HepG2 (cell line): ENCODE data around the gene KLHL36. TPM values are rescaled to one million over a fixed set of nuclear protein-coding genes. Genes with fewer than 3 reads are reported as not detected.

Experiments
- ATAC-seq: fragments of 200-7000 bp; cut with Tn5 transposase; 3 replicates; pipeline ENCODE4 v1.9.1; 2020; ENCODE audit warnings: mild to moderate bottlenecking, moderate library complexity
- BruUV-seq: library from RNA; stranded (reverse); fragments of 400-500 nt; replicated peaks from 2 replicates; lab custom pipeline; 2021; lab: Mats Ljungman, UMichigan
- CTCF ChIA-PET: fragments of 300-600 bp; formaldehyde crosslinking; extraction: SDS; loops from one replicate; lab custom pipeline; 2021; ENCODE audit warnings: low total read pairs, inconsistent platforms, low intra/inter-chr PET ratio; lab: Yijun Ruan, JAX
- POLR2A ChIA-PET: fragments of 350-600 bp; sonication (Branson Sonifier 250); formaldehyde crosslinking; loops from one replicate; lab custom pipeline; 2020; ENCODE audit warnings: antibody characterized with exemption, inconsistent platforms; lab: Yijun Ruan, JAX
- DNase-seq: peaks from one replicate; pipeline ENCODE4 v3.0.0-alpha.2; 2015; ENCODE audit warnings: low spot score
- FAIRE-seq: peaks from 3 replicates; lab custom pipeline; 2011; peaks lifted over from hg19 to GRCh38; lab: Jason Lieb, UNC
- H2AFZ ChIP-seq: one replicate; pipeline ENCODE4 v1.6.1; 2011; ENCODE audit warnings: low read length, inconsistent platforms
- H3K27ac ChIP-seq: fragments of 300-600 bp; 3 replicates; pipeline ENCODE4 v1.8.0; 2011; ENCODE audit warnings: mixed run types, mild to moderate bottlenecking, mixed read lengths, low read length, inconsistent platforms; ENCODE audit not compliant: insufficient read depth; ENCODE audit errors: extremely low read length
- H3K27me3 ChIP-seq, 2 experiments: fragments of 200-600 bp in 1 of 2; 2 replicates in 1 of 2; 3 replicates in 1 of 2; pipeline versions ENCODE4 v1.6.0 to v1.8.0; 2011; ENCODE audit warnings: low read length in 2 of 2, mild to moderate bottlenecking in 2 of 2, moderate library complexity in 2 of 2, inconsistent platforms in 1 of 2; ENCODE audit not compliant: insufficient read depth in 2 of 2, control insufficient read depth in 1 of 2
- H3K36me3 ChIP-seq, 2 experiments: fragments of 200-600 bp in 1 of 2; replicated peaks in 1 of 2; 2 replicates in 1 of 2; 3 replicates in 1 of 2; pipeline versions ENCODE4 v1.5.1 to v1.8.0; 2011; ENCODE audit warnings: low read length in 2 of 2, inconsistent platforms in 1 of 2; ENCODE audit not compliant: insufficient read depth in 2 of 2, control insufficient read depth in 1 of 2
- H3K4me1 ChIP-seq: 2 replicates; pipeline ENCODE4 v1.5.1; 2012; ENCODE audit warnings: low read length, inconsistent platforms; ENCODE audit not compliant: insufficient read depth
- H3K4me2 ChIP-seq: 2 replicates; pipeline ENCODE4 v1.6.0; 2011; ENCODE audit warnings: low read depth, low read length, inconsistent platforms
- H3K4me3 ChIP-seq, 3 experiments: fragments of 200-600 bp in 1 of 3; sonication (generic), shearing (Covaris generic) in 1 of 3; replicated peaks in 1 of 3; 2 replicates each; pipeline ENCODE4 v1.5.1; 2011 to 2016; ENCODE audit warnings: low read length in 3 of 3, inconsistent platforms in 2 of 3, low read depth in 2 of 3, mild to moderate bottlenecking in 2 of 3, control low read depth in 1 of 3, mixed read lengths in 1 of 3; ENCODE audit not compliant: insufficient read depth in 1 of 3
- H3K79me2 ChIP-seq: one replicate; pipeline ENCODE4 v1.6.1; 2011; ENCODE audit warnings: low read length, inconsistent platforms; ENCODE audit not compliant: insufficient read depth
- H3K9ac ChIP-seq: 2 replicates; pipeline ENCODE4 v1.6.0; 2011; ENCODE audit warnings: mild to moderate bottlenecking, low read depth, low read length, inconsistent platforms; ENCODE audit not compliant: insufficient read depth
- H3K9me3 ChIP-seq: 2 replicates; pipeline ENCODE4 v1.5.1; 2012; ENCODE audit warnings: mild to moderate bottlenecking, low read length
- H4K20me1 ChIP-seq: 2 replicates; pipeline ENCODE4 v1.6.0; 2011; ENCODE audit warnings: inconsistent platforms, mild to moderate bottlenecking, low read length, moderate library complexity; ENCODE audit not compliant: insufficient read depth
- AGO2 ChIP-seq: fragments of 200-400 bp; formaldehyde crosslinking; optimal IDR thresholded peaks from 2 replicates; pipeline ENCODE3; 2017; ENCODE audit warnings: mild to moderate bottlenecking, low read depth, low read length, moderate library complexity
- KDM6A ChIP-seq: IDR thresholded peaks from 2 replicates; pipeline ENCODE4 v1.6.1; 2016; ENCODE audit warnings: low read depth
- MAF1 ChIP-seq: sonication (generic); formaldehyde crosslinking; IDR thresholded peaks from 2 replicates; pipeline ENCODE4 v1.5.0; 2020; ENCODE audit warnings: missing genetic modification reagents, borderline replicate concordance
- NONO ChIP-seq, 2 experiments: fragments of 450-650 bp in 1 of 2; sonication (generic) in 1 of 2; formaldehyde crosslinking in 1 of 2; IDR thresholded peaks in 1 of 2; conservative IDR thresholded peaks in 1 of 2; 2 replicates each; pipeline versions ENCODE4 v1.6.1 to v1.8.0; 2017 to 2022; ENCODE audit warnings: mild to moderate bottlenecking in 1 of 2, missing genetic modification reagents in 1 of 2, moderate library complexity in 1 of 2
- PLRG1 ChIP-seq: fragments of 450-650 bp; conservative IDR thresholded peaks from 2 replicates; pipeline ENCODE4 v1.6.1; 2016
- RELA ChIP-seq: sonication (generic); formaldehyde crosslinking; IDR thresholded peaks from 2 replicates; pipeline ENCODE4 v1.4.0; 2020; ENCODE audit warnings: missing genetic modification reagents
- RORA ChIP-seq: sonication (generic); formaldehyde crosslinking; IDR thresholded peaks from 2 replicates; pipeline ENCODE4 v1.5.0; 2020; ENCODE audit warnings: mild to moderate bottlenecking, missing genetic modification reagents, moderate library complexity
- SUZ12 ChIP-seq: fragments of 150-350 bp; IDR thresholded peaks from 2 replicates; pipeline ENCODE4 v1.6.1; 2014; ENCODE audit warnings: low read depth, low read length
- ZNF205 ChIP-seq: IDR thresholded peaks from 2 replicates; pipeline ENCODE4 v1.6.1; 2018; ENCODE audit warnings: missing biosample characterization, missing genetic modification reagents
- ZNF256 ChIP-seq: sonication (generic); formaldehyde crosslinking; conservative IDR thresholded peaks from 2 replicates; pipeline ENCODE4 v1.4.0; 2020; ENCODE audit warnings: missing genetic modification reagents
- ZNF275 ChIP-seq: sonication (generic); formaldehyde crosslinking; IDR thresholded peaks from 2 replicates; pipeline ENCODE4 v1.8.0; 2022; ENCODE audit warnings: missing genetic modification reagents, mild to moderate bottlenecking, inconsistent platforms, borderline replicate concordance
- ZNF446 ChIP-seq: sonication (generic); formaldehyde crosslinking; IDR thresholded peaks from 2 replicates; pipeline ENCODE4 v1.5.0; 2020; ENCODE audit warnings: mild to moderate bottlenecking, missing genetic modification reagents
- ZNF557 ChIP-seq: sonication (generic); formaldehyde crosslinking; IDR thresholded peaks from 2 replicates; pipeline ENCODE4 v1.4.0; 2020; ENCODE audit warnings: missing genetic modification reagents
- ZSCAN12 ChIP-seq: sonication (generic); formaldehyde crosslinking; IDR thresholded peaks from 2 replicates; pipeline ENCODE4 v1.9.0; 2021; ENCODE audit warnings: mild to moderate bottlenecking, missing genetic modification reagents
- WGBS: methylation state at CpG from one replicate; pipeline ENCODE4 v1.1.6; 2017; ENCODE audit warnings: low lambda C conversion rate; 5-methylcytosine and 5-hydroxymethylcytosine counted together
- in situ Hi-C: cut with HindIII; loops from 2 replicates; pipeline ENCODE4 v1.10.0; 2017; ENCODE audit warnings: low pct_unique_long_range_greater_than_20kb; ENCODE audit not compliant: extremely low pct_ligation_motif_present
- intact Hi-C: fragments of 100-400 bp; cut with micrococcal nuclease; formaldehyde crosslinking; loops from one replicate; pipeline ENCODE4 v1.10.0; 2022; ENCODE audit not compliant: unreplicated experiment
- polyA plus RNA-seq, 8 experiments: library from polyadenylated mRNA; depleted of rRNA in 3 of 8; stranded (reverse) in 7 of 8; unstranded in 1 of 8; fragments of >200 nt; fragmentation: Illumina TruSeq in 4 of 8; extraction: Trizol in 4 of 8; gene quantifications; 2 replicates each; pipeline versions ENCODE4 v1.2.1 to v1.2.3, GENCODE V29; 2011 to 2016; ENCODE audit warnings: low read depth in 4 of 8, missing spikeins in 1 of 8, mixed read lengths in 1 of 8; ENCODE audit not compliant: insufficient read depth in 1 of 8
- total RNA-seq, 5 experiments: library from RNA; depleted of rRNA; stranded (reverse); fragments of >200 nt; fragmentation: Illumina TruSeq; extraction: Trizol; gene quantifications; 2 replicates each; pipeline ENCODE4 v1.2.3, GENCODE V29; 2016; ENCODE audit warnings: low read depth in 1 of 5
- TF ChIP-seq, protein P1 (sequence below): sonication (generic); formaldehyde crosslinking; IDR thresholded peaks from 2 replicates; pipeline ENCODE4 v1.4.0; 2020; ENCODE audit warnings: missing genetic modification reagents
- TF ChIP-seq, protein P2 (sequence below): IDR thresholded peaks from 2 replicates; pipeline ENCODE4 v1.6.1; 2016
- TF ChIP-seq, protein P3 (sequence below): sonication (generic); formaldehyde crosslinking; IDR thresholded peaks from 2 replicates; pipeline ENCODE4 v1.9.0; 2021; ENCODE audit warnings: missing genetic modification reagents, borderline replicate concordance
- TF ChIP-seq, protein P4 (sequence below): sonication (generic); formaldehyde crosslinking; IDR thresholded peaks from 2 replicates; pipeline ENCODE4 v1.5.0; 2020; ENCODE audit warnings: missing genetic modification reagents

KLHL36 gene
- total and polyA plus RNA-seq, 2 of the 13 experiments (the other 11 are each of a cell fraction or from before 2014, with no cell fraction given): 24.3 to 26.0 TPM

- H3K9ac ChIP-seq: peak overlapping the region; percentile 50
- H3K4me3 ChIP-seq: peak overlapping the region; percentile 26 to 67 (median 47)
- POLR2A ChIA-PET: interaction anchor here (0.7 to 1.9 kb wide), 3 partner anchors 9 to 43 kb away, joined by 3 to 5 read pairs (median 3); no protein-coding TSS in a partner anchor
- DNase-seq (peak; percentile 95), FAIRE-seq (peak; percentile 100), ATAC-seq (peak; percentile 90)
- H3K4me1 ChIP-seq: peaks cover 71% of the 10 kb centered on the region
- peak overlapping the region; percentile 89 for H3K4me2 ChIP-seq
- no peaks in the 10 kb centered on the region; a peak in 1 of 5 replicates for H3K36me3 ChIP-seq
- intact Hi-C loops (no loop called here), in situ Hi-C loops (no loop called here)
- peak overlapping the region; percentile 80 for H3K27ac ChIP-seq
- CTCF ChIA-PET: no interaction called here
- BruUV-seq: no TSS peak
- H3K9me3 ChIP-seq: no peaks in the 10 kb centered on the region
- no peak overlapping the region for H2AFZ ChIP-seq
- no peaks in the 10 kb centered on the region for H3K79me2 ChIP-seq
- WGBS: 3% methylated on average over 12 of the region's 12 CpGs
- H3K27me3 ChIP-seq: no peaks in the 10 kb centered on the region
- no peaks in the 10 kb centered on the region for H4K20me1 ChIP-seq
- TF ChIP-seq NONO (IDR thresholded peaks at IDR 0.05) (no peak), NONO (CRISPR knock-in tag; conservative IDR thresholded peaks at IDR 0.05) (0 out of 2 replicates have a peak, but pooled peaks have one; percentile 24), AGO2 (no peak), RORA (CRISPR knock-in tag) (no peak), ZNF256 (CRISPR knock-in tag) (no peak), ZNF205 (no peak), RELA (CRISPR knock-in tag) (no peak), ZNF275 (CRISPR knock-in tag) (no peak), ZSCAN12 (no peak), SUZ12 (no peak), MAF1 (no peak), ZNF446 (no peak), ZNF557 (no peak; the same call in 1 of the 2 replicates), KDM6A (CRISPR knock-in tag) (peak; percentile 77), PLRG1 (no peak)
- TF ChIP-seq, protein P1, sequence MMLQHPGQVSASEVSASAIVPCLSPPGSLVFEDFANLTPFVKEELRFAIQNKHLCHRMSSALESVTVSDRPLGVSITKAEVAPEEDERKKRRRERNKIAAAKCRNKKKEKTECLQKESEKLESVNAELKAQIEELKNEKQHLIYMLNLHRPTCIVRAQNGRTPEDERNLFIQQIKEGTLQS (CRISPR knock-in tag): 0 out of 2 replicates have a peak, but pooled peaks have one; percentile 3
- TF ChIP-seq, protein P2, sequence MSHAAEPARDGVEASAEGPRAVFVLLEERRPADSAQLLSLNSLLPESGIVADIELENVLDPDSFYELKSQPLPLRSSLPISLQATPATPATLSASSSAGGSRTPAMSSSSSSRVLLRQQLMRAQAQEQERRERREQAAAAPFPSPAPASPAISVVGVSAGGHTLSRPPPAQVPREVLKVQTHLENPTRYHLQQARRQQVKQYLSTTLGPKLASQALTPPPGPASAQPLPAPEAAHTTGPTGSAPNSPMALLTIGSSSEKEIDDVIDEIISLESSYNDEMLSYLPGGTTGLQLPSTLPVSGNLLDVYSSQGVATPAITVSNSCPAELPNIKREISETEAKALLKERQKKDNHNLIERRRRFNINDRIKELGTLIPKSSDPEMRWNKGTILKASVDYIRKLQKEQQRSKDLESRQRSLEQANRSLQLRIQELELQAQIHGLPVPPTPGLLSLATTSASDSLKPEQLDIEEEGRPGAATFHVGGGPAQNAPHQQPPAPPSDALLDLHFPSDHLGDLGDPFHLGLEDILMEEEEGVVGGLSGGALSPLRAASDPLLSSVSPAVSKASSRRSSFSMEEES (CRISPR knock-in tag): no peak
- TF ChIP-seq, protein P3, sequence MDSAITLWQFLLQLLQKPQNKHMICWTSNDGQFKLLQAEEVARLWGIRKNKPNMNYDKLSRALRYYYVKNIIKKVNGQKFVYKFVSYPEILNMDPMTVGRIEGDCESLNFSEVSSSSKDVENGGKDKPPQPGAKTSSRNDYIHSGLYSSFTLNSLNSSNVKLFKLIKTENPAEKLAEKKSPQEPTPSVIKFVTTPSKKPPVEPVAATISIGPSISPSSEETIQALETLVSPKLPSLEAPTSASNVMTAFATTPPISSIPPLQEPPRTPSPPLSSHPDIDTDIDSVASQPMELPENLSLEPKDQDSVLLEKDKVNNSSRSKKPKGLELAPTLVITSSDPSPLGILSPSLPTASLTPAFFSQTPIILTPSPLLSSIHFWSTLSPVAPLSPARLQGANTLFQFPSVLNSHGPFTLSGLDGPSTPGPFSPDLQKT (CRISPR knock-in tag): no peak
- TF ChIP-seq, protein P4, sequence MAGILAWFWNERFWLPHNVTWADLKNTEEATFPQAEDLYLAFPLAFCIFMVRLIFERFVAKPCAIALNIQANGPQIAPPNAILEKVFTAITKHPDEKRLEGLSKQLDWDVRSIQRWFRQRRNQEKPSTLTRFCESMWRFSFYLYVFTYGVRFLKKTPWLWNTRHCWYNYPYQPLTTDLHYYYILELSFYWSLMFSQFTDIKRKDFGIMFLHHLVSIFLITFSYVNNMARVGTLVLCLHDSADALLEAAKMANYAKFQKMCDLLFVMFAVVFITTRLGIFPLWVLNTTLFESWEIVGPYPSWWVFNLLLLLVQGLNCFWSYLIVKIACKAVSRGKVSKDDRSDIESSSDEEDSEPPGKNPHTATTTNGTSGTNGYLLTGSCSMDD (CRISPR knock-in tag): no peak
Measured at GRCh38 chr16:84599521-84600202, 48.6 kb upstream of the KLHL36 start.
